H1 (cell line): Measurements from ENCODE around the gene LRRK1. TPM values are rescaled to one million over a fixed set of nuclear protein-coding genes. Genes with fewer than 3 reads are reported as not detected.

Experiments used
- ASH2L ChIP-seq: fragments of 200-600, 300-600 bp; sonication (generic); IDR thresholded peaks from one replicate; pipeline ENCODE4 v1.7.1; 2017; ENCODE audit warnings: low read length
- CHD1 ChIP-seq: IDR thresholded peaks from 2 replicates; pipeline ENCODE4 v1.6.1; 2012; ENCODE audit warnings: low read depth, low read length, improper control_type of control experiment
- JUN ChIP-seq: IDR thresholded peaks from 2 replicates; pipeline ENCODE4 v1.6.1; 2011; ENCODE audit warnings: low read depth, mild to moderate bottlenecking, improper control_type of control experiment, low read length
- KDM4A ChIP-seq: IDR thresholded peaks from one replicate; pipeline ENCODE4 v1.7.1; 2012; ENCODE audit warnings: low read depth, mild to moderate bottlenecking, moderate library complexity, low read length, inconsistent platforms; ENCODE audit not compliant: severe bottlenecking
- SAP30 ChIP-seq: fragments of 300-600 bp; sonication (generic); IDR thresholded peaks from 2 replicates; pipeline ENCODE4 v1.7.1; 2012; ENCODE audit warnings: low read length, moderate library complexity, mild to moderate bottlenecking, inconsistent platforms; ENCODE audit not compliant: insufficient read depth, insufficient replicate concordance
- SUZ12 ChIP-seq: fragments of 200-600 bp; sonication (generic); IDR thresholded peaks from 2 replicates; pipeline ENCODE4 v1.6.1; 2012; ENCODE audit warnings: mild to moderate bottlenecking, inconsistent platforms, low read length, moderate library complexity, mixed read lengths
- YY1 ChIP-seq: IDR thresholded peaks from 2 replicates; pipeline ENCODE4 v1.6.1; 2011; ENCODE audit warnings: low read depth, mild to moderate bottlenecking, low read length
- polyA plus RNA-seq, 7 experiments: library from polyadenylated mRNA; depleted of rRNA in 3 of 7; stranded (reverse) in 5 of 7; unstranded in 2 of 7; fragments of >200 nt in 5 of 7; fragments of 200-250 nt in 2 of 7; gene quantifications; 1 replicate in 5 of 7; 2 replicates in 1 of 7; 4 replicates in 1 of 7; pipeline versions ENCODE4 v1.2.1 to v1.2.3, GENCODE V29; 2011 to 2013; ENCODE audit warnings: missing spikeins in 2 of 7, mixed read lengths in 2 of 7
- total RNA-seq: library from RNA; stranded (reverse); fragmentation: NEBNext Ultra II Directional; extraction: Animal tissue kit (Norgen Biotek cat#: 25700); gene quantifications from 2 replicates; pipeline ENCODE4 v1.2.1, GENCODE V29; 2021
- TF ChIP-seq, protein P1 (sequence below): IDR thresholded peaks from 2 replicates; pipeline ENCODE4 v1.6.1; 2012; ENCODE audit warnings: inconsistent platforms
- TF ChIP-seq, protein P2 (sequence below): IDR thresholded peaks from 2 replicates; pipeline ENCODE4 v1.6.1; 2012; ENCODE audit warnings: low read length, inconsistent platforms
- TF ChIP-seq, protein P3 (sequence below): IDR thresholded peaks from 2 replicates; pipeline ENCODE4 v1.6.1; 2011; ENCODE audit warnings: low read length, improper control_type of control experiment

The LRRK1 gene
- total and polyA plus RNA-seq, 2 of the 8 experiments (the other 6 are each of a cell fraction or from before 2014, with no cell fraction given): 1.2 to 3.6 TPM

DNA sequence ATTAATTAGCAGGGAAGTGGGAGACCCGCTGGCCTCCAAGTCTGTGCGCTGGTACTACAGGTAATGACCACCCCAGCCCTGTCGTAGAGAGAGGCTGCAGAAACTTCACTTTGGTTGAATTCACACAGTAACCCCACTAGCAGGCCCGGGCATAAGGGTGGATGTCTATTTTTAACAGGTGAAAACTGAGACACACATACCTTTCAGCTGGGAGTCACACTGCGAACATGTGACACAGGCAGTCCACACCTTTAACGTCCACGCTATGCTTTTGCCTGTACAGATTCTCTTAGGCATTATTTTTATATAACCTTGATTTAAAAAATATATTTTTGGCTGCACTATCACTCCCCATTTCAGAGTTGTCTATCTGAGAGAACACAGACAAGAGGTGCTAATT lies 3.9 kb downstream of the LRRK1 start (continued):
- TF ChIP-seq, protein P1, sequence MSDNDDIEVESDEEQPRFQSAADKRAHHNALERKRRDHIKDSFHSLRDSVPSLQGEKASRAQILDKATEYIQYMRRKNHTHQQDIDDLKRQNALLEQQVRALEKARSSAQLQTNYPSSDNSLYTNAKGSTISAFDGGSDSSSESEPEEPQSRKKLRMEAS: no peak
- no peak for TF ChIP-seq ASH2L
- TF ChIP-seq, protein P2, sequence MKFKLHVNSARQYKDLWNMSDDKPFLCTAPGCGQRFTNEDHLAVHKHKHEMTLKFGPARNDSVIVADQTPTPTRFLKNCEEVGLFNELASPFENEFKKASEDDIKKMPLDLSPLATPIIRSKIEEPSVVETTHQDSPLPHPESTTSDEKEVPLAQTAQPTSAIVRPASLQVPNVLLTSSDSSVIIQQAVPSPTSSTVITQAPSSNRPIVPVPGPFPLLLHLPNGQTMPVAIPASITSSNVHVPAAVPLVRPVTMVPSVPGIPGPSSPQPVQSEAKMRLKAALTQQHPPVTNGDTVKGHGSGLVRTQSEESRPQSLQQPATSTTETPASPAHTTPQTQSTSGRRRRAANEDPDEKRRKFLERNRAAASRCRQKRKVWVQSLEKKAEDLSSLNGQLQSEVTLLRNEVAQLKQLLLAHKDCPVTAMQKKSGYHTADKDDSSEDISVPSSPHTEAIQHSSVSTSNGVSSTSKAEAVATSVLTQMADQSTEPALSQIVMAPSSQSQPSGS: no peak
- TF ChIP-seq SAP30: no peak
- TF ChIP-seq JUN: no peak
- no peak for TF ChIP-seq KDM4A
- no peak for TF ChIP-seq YY1
- TF ChIP-seq, protein P3, sequence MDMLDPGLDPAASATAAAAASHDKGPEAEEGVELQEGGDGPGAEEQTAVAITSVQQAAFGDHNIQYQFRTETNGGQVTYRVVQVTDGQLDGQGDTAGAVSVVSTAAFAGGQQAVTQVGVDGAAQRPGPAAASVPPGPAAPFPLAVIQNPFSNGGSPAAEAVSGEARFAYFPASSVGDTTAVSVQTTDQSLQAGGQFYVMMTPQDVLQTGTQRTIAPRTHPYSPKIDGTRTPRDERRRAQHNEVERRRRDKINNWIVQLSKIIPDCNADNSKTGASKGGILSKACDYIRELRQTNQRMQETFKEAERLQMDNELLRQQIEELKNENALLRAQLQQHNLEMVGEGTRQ: no peak
- TF ChIP-seq CHD1: no peak
- no peak for TF ChIP-seq SUZ12
- TF ChIP-seq, all 59 proteins: peak for 0
